ENCODE measurements around the gene DFFB. TPM values are rescaled to one million over a fixed set of nuclear protein-coding genes. Genes with fewer than 3 reads are reported as not detected.

Gene DFFB
- total RNA-seq, 1 experiment from 2014 or later: 17.1 TPM

DNA sequence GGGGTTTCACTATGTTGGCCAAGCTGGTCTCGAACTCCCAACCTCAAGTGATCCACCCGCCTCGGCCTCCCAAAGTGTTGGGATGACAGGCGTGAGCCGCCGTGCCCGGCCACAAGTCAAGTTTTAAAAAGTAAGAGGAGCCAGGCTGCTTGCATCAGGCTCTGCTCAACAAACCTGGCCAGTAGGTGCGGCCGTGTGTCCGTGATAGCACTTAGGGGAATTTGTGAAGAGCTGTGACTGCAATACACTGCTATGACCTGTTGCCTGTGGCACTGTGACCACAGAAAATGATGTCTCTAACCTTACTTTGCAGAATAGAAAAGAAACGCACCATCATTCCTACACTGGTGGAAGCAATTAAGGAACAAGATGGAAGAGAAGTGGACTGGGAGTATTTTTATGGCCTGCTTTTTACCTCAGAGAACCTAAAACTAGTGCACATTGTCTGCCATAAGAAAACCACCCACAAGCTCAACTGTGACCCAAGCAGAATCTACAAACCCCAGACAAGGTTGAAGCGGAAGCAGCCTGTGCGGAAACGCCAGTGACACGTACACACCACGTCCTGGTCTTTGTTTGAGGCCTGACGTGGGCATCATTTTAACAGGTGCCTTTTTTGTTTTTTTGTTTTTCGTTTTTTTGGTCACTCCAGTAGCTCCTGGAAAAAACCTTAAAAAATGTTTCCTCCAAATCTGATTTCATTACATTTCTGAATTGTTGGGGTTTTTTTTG lies 26.1 kb downstream of the DFFB start:
- no peak for ATAC-seq

DNA sequence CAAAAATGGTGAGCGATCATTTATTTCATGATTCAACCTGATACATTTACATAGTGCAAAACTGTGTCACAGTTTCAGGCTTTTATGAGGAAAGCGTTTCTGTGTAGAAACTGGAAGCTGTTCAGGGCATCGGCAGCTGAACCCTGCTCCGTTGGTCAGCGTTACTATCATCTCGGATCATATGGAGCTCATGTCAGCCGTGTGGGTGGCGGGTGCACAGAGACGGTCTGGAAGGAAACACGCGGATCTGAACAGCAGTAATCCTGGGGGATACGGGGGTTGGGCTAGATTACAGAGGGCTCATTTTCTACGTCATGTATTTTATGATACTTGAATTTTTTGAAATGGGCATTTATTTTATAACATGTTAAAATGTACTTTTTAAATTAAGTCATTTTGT lies 27.7 kb downstream of the DFFB start:
- POLR2A ChIA-PET (ENCODE audit: unreplicated experiment): no interaction called here
- DNase-seq: no peak
- intact Hi-C loops (cut with micrococcal nuclease): no loop called here
- Histone ChIP-seq H3K9me2 (replicated peaks; ENCODE audit: low read length) (no peaks in the 10 kb centered on the region), H4K20me1 (ENCODE audit: low read length) (no peaks in the 10 kb centered on the region), H3K27ac (ENCODE audit: low read length) (no peak overlapping the region), H3K9me3 (ENCODE audit: low read length) (no peaks in the 10 kb centered on the region), H3K4me2 (ENCODE audit: low read length) (no peak overlapping the region), H2AFZ (ENCODE audit: low read length) (no peak overlapping the region), H3F3A (ENCODE audit: low read length, unreplicated experiment) (no peaks in the 10 kb centered on the region), H3K4me3 (ENCODE audit: low read length) (no peak overlapping the region), H3K79me2 (ENCODE audit: low read length) (no peaks in the 10 kb centered on the region), H3K9ac (ENCODE audit: low read length) (no peak overlapping the region), H3K36me3 (ENCODE audit: low read depth, low read length) (peaks cover 31% of the 10 kb centered on the region), H3K4me1 (ENCODE audit: insufficient read depth, low read length) (no peaks in the 10 kb centered on the region), H3K27me3 (ENCODE audit: low read length) (no peaks in the 10 kb centered on the region)
- TF ChIP-seq EZH2 (IDR thresholded peaks at IDR 0.05; ENCODE audit: low read length, unreplicated experiment) (no peak), EZH2phosphoT487 (IDR thresholded peaks at IDR 0.05; ENCODE audit: borderline replicate concordance, low read length) (no peak)
- TF ChIP-seq, protein P1, sequence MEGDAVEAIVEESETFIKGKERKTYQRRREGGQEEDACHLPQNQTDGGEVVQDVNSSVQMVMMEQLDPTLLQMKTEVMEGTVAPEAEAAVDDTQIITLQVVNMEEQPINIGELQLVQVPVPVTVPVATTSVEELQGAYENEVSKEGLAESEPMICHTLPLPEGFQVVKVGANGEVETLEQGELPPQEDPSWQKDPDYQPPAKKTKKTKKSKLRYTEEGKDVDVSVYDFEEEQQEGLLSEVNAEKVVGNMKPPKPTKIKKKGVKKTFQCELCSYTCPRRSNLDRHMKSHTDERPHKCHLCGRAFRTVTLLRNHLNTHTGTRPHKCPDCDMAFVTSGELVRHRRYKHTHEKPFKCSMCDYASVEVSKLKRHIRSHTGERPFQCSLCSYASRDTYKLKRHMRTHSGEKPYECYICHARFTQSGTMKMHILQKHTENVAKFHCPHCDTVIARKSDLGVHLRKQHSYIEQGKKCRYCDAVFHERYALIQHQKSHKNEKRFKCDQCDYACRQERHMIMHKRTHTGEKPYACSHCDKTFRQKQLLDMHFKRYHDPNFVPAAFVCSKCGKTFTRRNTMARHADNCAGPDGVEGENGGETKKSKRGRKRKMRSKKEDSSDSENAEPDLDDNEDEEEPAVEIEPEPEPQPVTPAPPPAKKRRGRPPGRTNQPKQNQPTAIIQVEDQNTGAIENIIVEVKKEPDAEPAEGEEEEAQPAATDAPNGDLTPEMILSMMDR (conservative IDR thresholded peaks at IDR 0.05; ENCODE audit: low read depth, low read length): no peak
- CTCF ChIA-PET: no interaction called here
- BruUV-seq (replicated peaks): no TSS peak
- no peak for ATAC-seq

More for the DNA sequence above, 26.1 kb downstream of the DFFB start:
- no peak overlapping the region for H3K27ac ChIP-seq (ENCODE audit: low read length)
- H3K27me3 ChIP-seq (ENCODE audit: low read length): no peaks in the 10 kb centered on the region
- H3K4me3 ChIP-seq (ENCODE audit: low read length): no peak overlapping the region
- no TSS peak for BruUV-seq (replicated peaks)
- intact Hi-C loops (cut with micrococcal nuclease): no loop called here
- CTCF ChIA-PET: no interaction called here
- POLR2A ChIA-PET (ENCODE audit: unreplicated experiment): no interaction called here
- no peaks in the 10 kb centered on the region for H3K79me2 ChIP-seq (ENCODE audit: low read length)
- TF ChIP-seq EZH2phosphoT487 (IDR thresholded peaks at IDR 0.05; ENCODE audit: borderline replicate concordance, low read length) (no peak), EZH2 (IDR thresholded peaks at IDR 0.05; ENCODE audit: low read length, unreplicated experiment) (no peak)
- TF ChIP-seq, protein P1 (conservative IDR thresholded peaks at IDR 0.05; ENCODE audit: low read depth, low read length): no peak
- DNase-seq: no peak
- H3K9me2 ChIP-seq (replicated peaks; ENCODE audit: low read length): no peaks in the 10 kb centered on the region
- no peaks in the 10 kb centered on the region for H4K20me1 ChIP-seq (ENCODE audit: low read length)
- H3K9me3 ChIP-seq (ENCODE audit: low read length): peaks cover 7% of the 10 kb centered on the region
- H3K4me1 ChIP-seq (ENCODE audit: insufficient read depth, low read length): no peaks in the 10 kb centered on the region
- no peaks in the 10 kb centered on the region for H3F3A ChIP-seq (ENCODE audit: low read length, unreplicated experiment)
- H3K36me3 ChIP-seq (ENCODE audit: low read depth, low read length): peaks cover 42% of the 10 kb centered on the region
- no peak overlapping the region for H3K9ac ChIP-seq (ENCODE audit: low read length)
- H2AFZ ChIP-seq (ENCODE audit: low read length): no peak overlapping the region
- H3K4me2 ChIP-seq (ENCODE audit: low read length): no peak overlapping the region

DNA sequence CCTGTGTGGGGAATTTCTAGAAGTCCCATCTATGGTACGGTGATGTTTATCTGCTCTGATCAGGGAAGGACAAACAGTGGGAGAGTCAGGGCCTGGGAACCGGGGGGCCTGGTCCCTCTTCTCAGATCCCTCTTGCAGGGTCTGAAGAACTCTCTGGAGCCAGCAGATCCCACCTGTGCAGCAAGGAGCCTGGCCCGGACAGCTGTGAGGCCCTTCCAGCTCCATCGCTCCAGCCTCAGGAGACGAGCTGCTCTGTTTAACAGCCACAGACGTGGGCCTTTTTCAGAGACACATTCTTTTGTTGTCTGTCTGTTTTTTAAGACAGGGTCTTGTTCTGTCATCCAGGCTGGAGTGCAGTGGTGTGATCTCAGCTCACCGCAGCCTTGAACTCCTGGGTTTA lies 28.3 kb downstream of the DFFB start:
- ATAC-seq (no peak; the same call in 1 of the 2 replicates), DNase-seq (no peak)
- no TSS peak for BruUV-seq (replicated peaks)
- no peaks in the 10 kb centered on the region for H4K20me1 ChIP-seq (ENCODE audit: low read length)
- no peak overlapping the region for H3K4me2 ChIP-seq (ENCODE audit: low read length)
- no peak overlapping the region for H3K27ac ChIP-seq (ENCODE audit: low read length)
- no peaks in the 10 kb centered on the region for H3K4me1 ChIP-seq (ENCODE audit: insufficient read depth, low read length)
- ChIA-PET POLR2A (ENCODE audit: unreplicated experiment) (no interaction called here), CTCF (no interaction called here)
- no peak overlapping the region for H3K9ac ChIP-seq (ENCODE audit: low read length)
- H3K79me2 ChIP-seq (ENCODE audit: low read length): no peaks in the 10 kb centered on the region
- TF ChIP-seq EZH2 (IDR thresholded peaks at IDR 0.05; ENCODE audit: low read length, unreplicated experiment) (no peak), EZH2phosphoT487 (IDR thresholded peaks at IDR 0.05; ENCODE audit: borderline replicate concordance, low read length) (no peak)
- TF ChIP-seq, protein P1 (conservative IDR thresholded peaks at IDR 0.05; ENCODE audit: low read depth, low read length): no peak
- H3K9me3 ChIP-seq (ENCODE audit: low read length): no peaks in the 10 kb centered on the region
- intact Hi-C loops (cut with micrococcal nuclease): no loop called here
- H3K9me2 ChIP-seq (replicated peaks; ENCODE audit: low read length): no peaks in the 10 kb centered on the region
- no peaks in the 10 kb centered on the region for H3K27me3 ChIP-seq (ENCODE audit: low read length)
- H3F3A ChIP-seq (ENCODE audit: low read length, unreplicated experiment): no peaks in the 10 kb centered on the region
- peaks cover 37% of the 10 kb centered on the region for H3K36me3 ChIP-seq (ENCODE audit: low read depth, low read length)
- no peak overlapping the region for H2AFZ ChIP-seq (ENCODE audit: low read length)
- no peak overlapping the region for H3K4me3 ChIP-seq (ENCODE audit: low read length)
